ENCODE measurements around the gene STPG1. TPM values are rescaled to one million over a fixed set of nuclear protein-coding genes. Genes with fewer than 3 reads are reported as not detected.

The STPG1 gene
- polyA plus RNA-seq, 5 donors = 7.4 to 11.0 (median 8.9) TPM

- no peak for DNase-seq
These were observed 93.6 kb downstream of the STPG1 start for GRCh38 chr1:24319962-24320361.

- no peak for DNase-seq
These were observed 94.2 kb downstream of the STPG1 start, which contains the start of gene GRHL3 for GRCh38 chr1:24319312-24319863. TSS of gene GRHL3 (plus strand) at chr1:24319357. CDS start at chr1:24319552, 195 bp downstream.

- DNase-seq = no peak
These were observed 94.8 kb downstream of the STPG1 start for GRCh38 chr1:24318615-24319311.

- DNase-seq = peak; percentile 75 to 88
These were observed 95.5 kb downstream of the STPG1 start for GRCh38 chr1:24317956-24318614.

GRCh38 chr1:24317081-24317480 lies 96.5 kb downstream of the STPG1 start:
- DNase-seq = no peak

GRCh38 chr1:24316645-24317044 lies 96.9 kb downstream of the STPG1 start:
- DNase-seq = no peak

GRCh38 chr1:24315391-24315790 lies 98.2 kb downstream of the STPG1 start:
- no peak for DNase-seq

- DNase-seq = no peak
These were observed 101.8 kb downstream of the STPG1 start for GRCh38 chr1:24311741-24312140.

- no peak for DNase-seq
These were observed 102.3 kb downstream of the STPG1 start for GRCh38 chr1:24311234-24311633.

- DNase-seq = no peak
These were observed 103.7 kb downstream of the STPG1 start for GRCh38 chr1:24309762-24310485.

- DNase-seq = no peak
These were observed 105.1 kb downstream of the STPG1 start for GRCh38 chr1:24308365-24309015.

Other genes starting within 250 kb of the STPG1 start
- 1 to 10 TPM; 2.5 to 4.7 (median 3.0) TPM for gene IFNLR1, start 226.5 kb downstream of the STPG1 start, polyA plus RNA-seq (ENCODE audit: insufficient read depth in 1 of 5, insufficient read length in 5 of 5, low replicate concordance in 1 of 5)
- gene GRHL3, start 94.4 kb downstream of the STPG1 start, polyA plus RNA-seq (ENCODE audit: insufficient read depth in 1 of 5, insufficient read length in 5 of 5, low replicate concordance in 1 of 5) = under 1 TPM; 0.09 to 0.45 (median 0.19) TPM
- gene NIPAL3, start 2.0 kb upstream of the STPG1 start, polyA plus RNA-seq (ENCODE audit: insufficient read depth in 1 of 5, insufficient read length in 5 of 5, low replicate concordance in 1 of 5) = 10 to 100 TPM; 11.8 to 14.3 (median 13.0) TPM
- gene RCAN3, start 89.1 kb upstream of the STPG1 start, polyA plus RNA-seq (ENCODE audit: insufficient read depth in 1 of 5, insufficient read length in 5 of 5, low replicate concordance in 1 of 5) = 10 to 100 TPM in 1 of 5 donors, 1 to 10 TPM in 4; 7.6 to 10.5 (median 8.5) TPM
- 1 to 10 TPM; 3.2 to 5.5 (median 4.5) TPM for gene NCMAP, start 142.3 kb upstream of the STPG1 start, polyA plus RNA-seq (ENCODE audit: insufficient read depth in 1 of 5, insufficient read length in 5 of 5, low replicate concordance in 1 of 5)
- 100 to 1,000 TPM; 140 to 205 (median 183) TPM for gene SRRM1, start 229.5 kb upstream of the STPG1 start, polyA plus RNA-seq (ENCODE audit: insufficient read depth in 1 of 5, insufficient read length in 5 of 5, low replicate concordance in 1 of 5)